ENCODE results near the gene ARHGAP35.
"Not testable (repeated sequence)": the region's sequence is repeated elsewhere in the genome, so short reads cannot be mapped to it uniquely, and the experiment has no call there.

ARHGAP35 gene

GRCh38 chr19:46881092-46881491, 20.3 kb downstream of the ARHGAP35 start:
- no peak for DNase-seq (ENCODE audit: low read depth in 2 of 2)
- TF ChIP-seq CTCF (IDR thresholded peaks at IDR 0.05; ENCODE audit: low read depth, low read length): no peak
- no peak overlapping the region for H3K4me3 ChIP-seq (replicated peaks in 1 of 2; ENCODE audit: low read depth in 2 of 2, low read length in 2 of 2)

GRCh38 chr19:46882034-46882433, 21.2 kb downstream of the ARHGAP35 start:
- DNase-seq (ENCODE audit: low read depth in 2 of 2): no peak
- no peak overlapping the region for H3K4me3 ChIP-seq (replicated peaks in 1 of 2; ENCODE audit: low read depth in 2 of 2, low read length in 2 of 2)
- TF ChIP-seq CTCF (IDR thresholded peaks at IDR 0.05; ENCODE audit: low read depth, low read length): no peak

GRCh38 chr19:46882751-46883150, 22.0 kb downstream of the ARHGAP35 start:
- not testable (repeated sequence) for H3K4me3 ChIP-seq (replicated peaks in 1 of 2; ENCODE audit: low read depth in 2 of 2, low read length in 2 of 2); DNase-seq (ENCODE audit: low read depth in 2 of 2)

GRCh38 chr19:46885411-46885810, 24.6 kb downstream of the ARHGAP35 start:
- DNase-seq (ENCODE audit: low read depth in 2 of 2): no peak
- no peak for TF ChIP-seq CTCF (IDR thresholded peaks at IDR 0.05; ENCODE audit: low read depth, low read length)
- no peak overlapping the region for H3K4me3 ChIP-seq (replicated peaks in 1 of 2; ENCODE audit: low read depth in 2 of 2, low read length in 2 of 2)

- TF ChIP-seq CTCF (IDR thresholded peaks at IDR 0.05; ENCODE audit: low read depth, low read length): no peak
- H3K4me3 ChIP-seq (replicated peaks in 1 of 2; ENCODE audit: low read depth in 2 of 2, low read length in 2 of 2): no peak overlapping the region
- DNase-seq (ENCODE audit: low read depth in 2 of 2): no peak
Observed at GRCh38 chr19:46886546-46887239, 25.9 kb downstream of the ARHGAP35 start.

- no peak for DNase-seq (ENCODE audit: low read depth in 2 of 2)
Observed at GRCh38 chr19:46887240-46887782, 26.5 kb downstream of the ARHGAP35 start.

More at GRCh38 chr19:46887240-46887782, 26.5 kb downstream of the ARHGAP35 start:
- no peak overlapping the region for H3K4me3 ChIP-seq (replicated peaks in 1 of 2; ENCODE audit: low read depth in 2 of 2, low read length in 2 of 2)
- no peak for TF ChIP-seq CTCF (IDR thresholded peaks at IDR 0.05; ENCODE audit: low read depth, low read length)

Measured in cardiac fibroblast (primary cell).